CD4-positive, alpha-beta T cell treated with Interleukin-17A for 4 hours (primary cell): ENCODE data around the gene AANAT.

Experiments
- DNase-seq: peaks from one replicate; pipeline ENCODE4 v3.0.0-alpha.2; 2020; ENCODE audit warnings: mixed read lengths

AANAT gene

DNA sequence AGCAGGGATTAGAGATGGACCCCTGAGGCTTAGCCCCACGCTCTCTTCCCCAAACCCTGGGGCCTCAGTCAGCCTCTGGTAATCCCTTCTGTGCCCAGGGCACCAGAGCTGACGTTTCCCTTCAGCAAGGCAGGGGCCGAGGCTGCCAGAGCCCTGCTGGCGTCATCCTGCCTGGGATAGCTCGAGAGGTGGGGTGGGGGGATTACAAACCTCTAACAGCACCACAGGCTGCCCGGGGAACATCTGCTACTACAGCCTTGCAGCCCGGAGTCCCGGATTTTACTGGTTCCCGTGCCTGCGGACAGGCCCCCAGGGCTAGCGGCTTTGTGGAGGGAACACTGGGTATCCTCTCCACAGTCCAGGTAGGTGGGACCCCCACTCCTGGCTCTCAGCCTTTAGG lies at the start of gene AANAT:
Gene AANAT, plus strand, starts transcription at position 238 of the 400 bp plus-strand sequence. CDS start 1,144 bp downstream, outside the sequence.
- DNase-seq = no peak

DNA sequence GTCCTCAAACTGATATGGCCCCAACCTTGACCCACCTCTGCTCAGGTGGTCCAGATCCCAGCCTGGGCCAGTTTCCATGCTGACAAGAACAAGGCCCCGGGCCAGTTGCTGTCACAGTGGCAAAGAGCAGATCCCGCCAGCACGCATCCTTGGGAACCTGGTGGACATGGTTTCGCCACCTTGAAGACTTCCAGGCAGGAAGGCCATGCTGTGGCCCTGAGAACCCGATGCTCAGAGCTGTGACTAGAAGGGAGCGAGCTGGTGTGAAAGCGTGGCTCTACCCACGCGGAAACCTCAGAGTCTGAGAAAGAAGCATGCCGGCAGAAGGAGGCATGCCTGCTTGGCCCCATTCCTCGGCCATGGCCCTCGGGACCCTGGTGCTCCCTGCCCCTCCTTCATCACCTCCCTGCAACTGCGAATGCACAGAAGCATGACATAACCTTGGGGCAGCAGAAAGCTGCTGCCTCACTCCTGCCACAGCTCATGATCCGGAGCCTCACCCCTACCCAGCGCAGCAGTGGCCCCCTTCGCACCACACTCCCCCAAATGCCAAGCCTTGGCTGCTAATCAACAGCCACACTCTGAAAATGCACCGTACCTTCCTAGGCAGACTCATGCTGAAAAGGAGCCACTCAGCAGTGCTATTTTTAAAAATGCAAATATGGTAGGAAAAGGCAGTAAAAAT lies 47.7 kb upstream of the AANAT start:
- DNase-seq = no peak

DNA sequence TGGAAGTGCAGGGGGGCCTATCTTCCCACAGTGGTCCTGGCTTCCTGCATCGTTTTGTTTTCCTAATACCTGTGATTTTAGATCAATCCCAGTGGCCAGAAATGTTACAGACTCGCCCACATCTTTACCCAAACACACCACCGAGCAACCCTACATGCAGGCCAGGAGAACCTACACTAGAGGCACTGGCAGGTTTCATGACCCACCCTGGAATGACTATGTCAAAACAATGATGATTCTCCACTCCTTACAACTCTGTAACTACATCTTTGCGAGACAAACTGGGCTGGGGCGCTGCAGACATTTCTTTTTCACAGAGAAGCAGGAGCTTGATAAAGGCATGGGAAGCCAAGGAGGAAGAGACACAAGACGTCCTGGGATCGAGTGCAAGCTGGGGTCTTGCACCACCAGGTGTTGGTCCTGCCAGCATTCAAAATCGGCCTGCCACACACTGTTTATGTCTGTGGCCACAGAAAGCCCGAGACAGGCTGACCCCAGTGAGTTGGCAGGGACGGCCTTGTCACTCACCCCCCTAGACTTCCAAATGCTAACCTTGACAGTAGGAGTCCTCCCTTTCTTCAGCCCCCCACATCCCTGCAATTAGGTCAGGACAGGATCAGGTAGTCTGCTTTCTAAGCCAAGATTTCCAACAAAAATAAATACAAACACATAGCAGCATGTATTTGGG lies 46.9 kb upstream of the AANAT start:
- no peak for DNase-seq

DNA sequence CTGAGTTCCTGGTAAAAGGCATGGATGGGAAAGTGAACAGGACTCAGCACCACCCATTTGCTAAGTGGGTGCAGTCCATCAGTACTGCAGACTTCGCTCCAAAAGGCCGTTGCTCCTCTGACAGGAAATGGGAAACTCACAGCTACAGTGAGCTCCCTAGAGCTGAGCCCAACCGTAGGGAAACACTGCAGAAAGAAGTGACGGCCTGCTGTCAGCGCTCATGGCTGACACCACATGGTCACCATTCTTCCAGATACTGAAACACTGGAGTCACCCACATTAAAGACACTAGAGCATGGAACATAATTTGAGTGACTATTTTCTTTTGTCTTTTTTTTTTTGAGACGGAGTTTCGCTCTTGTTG lies 46.4 kb upstream of the AANAT start:
- no peak for DNase-seq

DNA sequence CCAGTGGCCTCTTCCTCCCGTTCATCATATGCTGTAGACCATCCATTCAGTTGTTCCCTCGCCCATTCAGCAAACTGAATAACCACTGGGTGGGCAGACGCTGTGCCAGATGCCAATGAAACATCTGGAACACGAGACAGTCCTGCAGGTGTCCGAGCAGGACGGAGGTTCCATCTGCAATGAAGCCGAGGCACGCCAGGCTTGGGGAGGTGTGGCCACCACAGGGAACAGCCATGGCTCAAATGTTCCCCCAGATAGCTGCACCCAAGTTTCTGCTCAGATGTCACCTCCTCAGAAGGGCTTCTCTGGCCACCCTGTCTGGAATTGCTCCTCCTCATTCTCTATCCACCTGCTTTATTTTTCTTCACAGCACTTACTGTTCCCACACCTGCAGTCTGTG lies 45.0 kb upstream of the AANAT start:
- DNase-seq = no peak

DNA sequence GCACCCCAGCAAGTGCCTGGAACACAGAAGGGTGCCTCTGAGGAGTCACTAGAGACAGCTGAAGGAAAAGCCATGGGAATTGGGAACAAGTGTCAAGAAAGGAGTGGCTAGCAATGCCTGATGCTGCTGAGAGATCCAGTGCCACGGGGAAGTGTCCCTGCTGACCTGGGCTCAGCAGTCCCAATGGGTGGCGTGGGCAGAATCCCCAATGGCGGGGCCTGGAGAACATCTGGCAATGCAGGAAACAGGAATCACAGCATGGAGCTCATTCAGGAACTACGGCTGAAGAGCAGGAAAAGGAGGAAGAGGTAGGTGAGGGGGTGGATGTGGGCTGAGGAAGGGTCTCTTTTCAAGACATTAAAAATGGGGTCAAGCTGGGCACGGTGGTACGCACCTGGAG lies 44.5 kb upstream of the AANAT start:
- no peak for DNase-seq

DNA sequence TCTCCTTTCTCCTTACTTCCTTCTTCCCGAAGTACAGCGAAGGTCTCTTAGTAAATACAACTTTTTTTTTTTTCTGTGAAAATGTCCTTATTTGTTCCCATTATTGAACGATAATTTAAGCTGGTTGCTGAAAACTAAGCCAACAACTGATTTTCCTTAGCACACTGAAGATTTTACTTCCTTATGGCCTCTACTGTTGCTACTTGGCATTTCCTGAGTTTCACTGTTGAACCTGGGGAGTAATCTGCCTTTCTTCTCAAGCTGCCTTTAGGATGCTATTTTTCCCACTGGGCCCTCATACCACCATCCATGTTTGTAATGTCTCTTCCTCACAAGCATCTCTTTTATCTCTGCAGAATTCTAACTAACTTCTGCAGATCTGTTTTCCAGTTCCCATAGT lies 40.5 kb upstream of the AANAT start:
- no peak for DNase-seq

DNA sequence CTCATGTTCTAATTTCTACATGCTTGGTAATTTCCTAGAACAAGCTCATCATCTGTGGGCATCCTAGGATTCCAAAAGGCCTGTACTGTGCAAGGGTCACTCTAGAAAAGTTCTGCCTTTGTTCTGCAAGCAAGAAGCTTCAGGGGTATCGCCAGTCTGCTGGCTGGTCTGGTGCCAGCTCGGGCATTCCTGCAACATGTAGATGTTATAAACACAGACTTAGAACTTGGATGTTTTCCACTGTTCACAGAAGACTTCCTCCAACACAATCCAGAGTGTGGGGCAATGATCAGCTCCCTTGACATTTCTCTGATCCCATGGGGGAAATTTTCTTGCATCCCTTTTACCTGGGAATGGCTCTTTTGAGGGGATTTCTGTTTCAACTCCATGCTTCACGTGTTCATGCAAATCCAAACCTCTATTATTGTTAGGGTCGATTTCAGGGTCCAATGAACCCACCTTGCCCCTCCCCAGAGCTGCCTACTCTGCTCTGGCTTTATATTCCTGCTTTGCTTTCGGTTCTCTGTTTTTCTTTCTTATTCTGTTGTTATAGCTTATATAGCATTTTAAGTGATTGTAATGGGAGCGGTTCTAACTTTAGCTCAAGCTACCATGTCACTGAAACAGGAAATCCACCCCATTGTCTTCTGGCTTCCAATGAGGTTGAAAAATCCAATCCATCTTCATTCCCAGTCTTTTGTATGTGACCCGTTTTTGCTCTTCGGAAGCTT lies 39.7 kb upstream of the AANAT start:
- DNase-seq = no peak

DNA sequence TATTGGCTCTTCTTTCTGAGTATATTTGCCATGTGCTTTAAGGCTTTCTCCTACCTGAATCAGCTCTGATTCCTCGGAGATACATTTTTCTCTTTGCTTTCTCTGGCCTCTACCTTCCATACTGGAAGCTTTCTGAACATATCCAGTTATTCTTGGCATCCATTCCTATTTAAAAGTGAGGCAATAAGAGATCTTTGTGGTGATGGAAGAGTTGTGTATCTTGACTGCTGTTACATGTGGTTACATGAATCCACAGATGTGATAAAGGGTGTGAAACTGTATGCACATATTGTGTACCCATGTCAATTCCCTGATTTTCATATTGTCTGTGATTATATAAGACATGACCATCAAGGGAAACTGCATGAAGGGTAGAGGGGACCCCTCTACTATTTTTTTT lies 38.9 kb upstream of the AANAT start:
- no peak for DNase-seq

DNA sequence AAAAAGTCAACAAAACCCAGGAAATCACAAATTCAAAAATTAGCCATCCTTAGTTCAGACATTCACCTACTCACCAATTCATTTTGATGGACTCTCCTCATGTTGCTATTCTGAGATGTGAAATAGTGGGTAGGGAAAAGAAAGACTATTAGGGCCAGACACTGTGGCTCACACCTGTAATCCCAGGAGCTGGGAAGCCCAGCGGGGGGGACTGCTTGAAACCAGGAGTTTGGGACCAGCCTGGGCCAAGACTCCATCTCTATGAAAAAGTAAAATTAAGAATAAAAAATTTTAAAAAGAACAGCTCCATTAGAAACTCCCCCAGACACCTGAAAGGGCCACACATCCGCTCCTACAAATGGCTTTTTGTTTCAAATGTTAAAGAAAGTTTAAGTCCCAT lies 35.9 kb upstream of the AANAT start:
- DNase-seq = no peak

DNA sequence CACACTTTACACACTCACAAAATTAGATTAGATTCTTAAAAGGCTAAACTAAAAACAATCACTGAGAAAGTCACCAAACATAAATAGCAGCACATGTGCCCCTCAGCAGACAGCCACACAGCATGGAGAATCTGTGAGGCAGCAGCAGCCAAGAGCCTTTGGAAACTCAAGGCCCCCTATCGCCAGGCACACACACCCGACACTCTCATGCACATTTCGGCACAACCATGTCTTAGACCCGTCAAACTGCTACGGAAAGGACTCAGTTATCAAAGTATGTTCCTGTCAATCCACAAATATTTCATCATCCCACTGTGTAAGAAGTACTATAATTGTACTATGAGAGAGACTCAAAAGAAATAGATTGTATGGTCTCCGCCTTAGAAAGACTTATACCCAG lies 35.4 kb upstream of the AANAT start:
- DNase-seq = no peak

DNA sequence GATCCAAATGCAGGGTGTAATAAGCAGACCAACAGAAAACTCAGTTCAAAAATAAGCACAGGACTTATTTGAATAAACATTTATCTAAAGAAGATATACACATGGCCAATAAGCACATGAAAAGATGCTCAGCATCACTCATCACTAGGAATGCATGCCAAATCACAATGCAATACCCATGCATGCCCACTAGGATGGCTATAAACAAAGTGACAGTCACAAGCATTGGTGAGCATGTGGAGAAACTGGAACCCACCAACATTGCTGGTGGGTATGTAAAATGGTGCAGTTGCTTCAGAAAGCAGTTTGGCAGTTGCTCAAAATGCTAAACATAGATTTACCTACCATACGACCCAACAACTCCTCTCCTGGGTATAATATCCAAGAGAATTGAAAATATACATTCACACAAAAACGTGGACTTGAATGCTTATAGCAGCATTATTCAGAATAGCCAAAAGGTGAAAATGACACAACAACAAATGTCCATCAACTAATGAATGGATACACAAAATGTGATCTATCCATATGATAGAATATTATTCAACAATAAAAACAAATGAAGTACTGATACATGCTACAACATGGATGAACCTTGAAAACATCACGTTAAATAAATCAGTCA lies 34.6 kb upstream of the AANAT start:
- DNase-seq = no peak

DNA sequence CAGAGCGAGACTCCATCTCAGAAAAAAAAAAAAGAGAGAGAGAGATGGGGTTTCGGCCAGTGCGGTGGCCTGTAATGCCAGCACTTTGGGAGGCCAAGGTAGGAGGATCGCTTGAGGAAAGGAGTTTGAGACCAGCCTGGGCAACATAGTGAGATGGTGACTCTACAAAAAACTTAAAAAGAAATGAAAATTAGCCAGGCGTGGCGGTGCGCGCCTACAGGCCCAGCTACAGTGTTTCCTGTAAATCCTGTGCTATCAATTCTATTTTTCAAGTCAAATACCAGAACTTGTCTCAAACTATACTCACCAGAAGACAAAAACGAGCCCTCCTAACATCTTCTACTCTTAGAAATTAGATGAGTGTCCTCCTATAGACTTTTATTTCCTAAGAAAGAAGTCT lies 33.7 kb upstream of the AANAT start:
- no peak for DNase-seq

DNA sequence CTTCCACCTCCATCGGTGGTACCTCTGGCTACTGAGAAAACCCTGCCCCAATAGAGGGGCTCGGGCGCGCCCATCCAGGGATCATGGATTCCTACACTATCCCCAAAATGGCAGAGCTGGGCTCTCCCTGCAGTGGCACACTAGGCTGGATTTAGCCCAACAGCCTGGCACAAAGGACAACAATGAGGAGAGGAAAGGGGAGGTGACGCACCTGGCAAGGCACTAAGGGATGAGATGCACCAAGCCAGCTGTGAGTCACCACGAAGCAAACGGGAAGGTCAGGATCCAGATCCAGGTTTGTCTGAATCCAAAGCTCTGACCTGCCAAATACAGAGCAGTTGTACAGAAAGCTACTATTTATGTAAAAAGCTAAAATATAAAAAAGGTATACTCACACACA lies 32.5 kb upstream of the AANAT start:
- DNase-seq = no peak

DNA sequence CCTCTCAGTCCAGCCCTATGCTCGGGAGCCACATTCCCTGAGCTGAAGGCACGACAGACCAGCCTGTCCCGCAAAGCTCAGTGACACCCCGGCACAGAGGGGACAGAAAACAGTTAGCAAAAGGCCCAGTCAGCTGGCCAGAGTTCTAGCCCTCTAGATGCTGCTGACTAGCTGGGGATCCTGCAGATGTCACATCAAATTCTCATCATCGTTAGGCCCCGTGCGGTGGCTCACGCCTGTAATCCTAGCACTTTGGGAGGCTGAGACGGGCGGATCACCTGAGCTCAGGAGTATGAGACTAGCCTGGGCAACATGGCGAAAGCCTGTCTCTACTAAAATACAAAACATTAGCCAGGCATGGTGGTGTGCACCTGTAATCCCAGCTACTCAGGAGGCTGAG lies 31.7 kb upstream of the AANAT start:
- DNase-seq = no peak

DNA sequence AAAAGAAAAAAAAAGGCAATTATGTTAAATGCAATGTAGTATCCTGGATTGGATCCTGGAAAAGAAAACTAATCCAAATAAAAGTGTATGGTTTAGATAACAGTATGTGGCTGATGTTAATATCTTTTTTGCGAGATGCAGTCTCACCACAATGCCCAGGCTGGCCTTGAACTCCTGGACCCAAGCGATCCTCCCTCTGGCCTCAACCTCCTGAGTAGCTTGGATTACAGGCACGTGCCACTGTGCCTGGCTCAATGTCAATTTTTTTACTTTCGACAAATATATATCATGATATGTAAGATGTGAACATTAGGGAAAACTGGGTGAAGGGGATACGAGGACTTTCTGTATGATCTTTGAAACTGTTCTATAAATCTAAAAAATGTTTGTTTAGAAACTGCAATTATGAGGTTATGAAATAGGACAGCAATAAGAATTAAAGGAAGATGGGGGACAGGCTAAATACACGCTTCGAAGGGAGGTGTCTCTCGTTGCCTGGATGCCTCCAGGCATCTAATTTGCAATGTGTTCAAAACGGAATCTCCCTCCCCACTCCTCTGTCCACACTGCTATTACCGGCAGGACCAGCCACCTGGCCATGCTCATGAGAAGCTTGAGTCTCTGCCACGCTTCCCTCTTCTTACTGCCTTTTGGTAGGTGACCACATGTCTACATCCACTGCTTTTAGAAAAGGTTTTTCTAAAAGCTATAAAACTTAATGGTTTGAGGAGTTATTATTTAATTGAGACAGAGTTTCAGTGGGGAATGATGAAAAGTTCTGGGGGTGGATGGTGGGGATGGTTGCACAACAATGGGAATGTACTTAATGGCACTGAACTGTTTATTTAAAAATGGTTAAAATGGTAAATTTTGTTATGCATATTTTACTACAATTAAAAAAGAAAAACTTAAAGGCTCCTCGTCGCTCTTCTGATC lies 29.7 kb upstream of the AANAT start:
- DNase-seq = no peak

DNA sequence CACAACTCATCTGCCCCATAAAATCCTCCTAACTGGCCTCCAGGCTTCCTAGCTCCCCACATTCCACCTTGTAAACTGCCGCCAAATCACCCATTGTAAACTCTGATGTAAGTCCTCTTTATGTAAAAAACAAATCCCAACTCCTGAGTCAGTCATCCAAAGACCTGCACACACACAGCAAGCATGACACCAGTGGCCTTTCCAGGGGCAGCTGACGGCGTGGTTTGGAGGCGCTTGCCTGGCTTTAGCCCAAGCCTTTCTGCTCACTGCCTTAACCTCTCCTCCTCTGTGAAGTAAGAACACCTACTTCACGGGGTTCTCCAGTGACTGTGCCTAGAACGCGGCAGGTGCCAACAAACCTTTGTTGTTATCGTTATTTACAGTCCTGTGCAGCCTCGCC lies 28.5 kb upstream of the AANAT start:
- DNase-seq = no peak

DNA sequence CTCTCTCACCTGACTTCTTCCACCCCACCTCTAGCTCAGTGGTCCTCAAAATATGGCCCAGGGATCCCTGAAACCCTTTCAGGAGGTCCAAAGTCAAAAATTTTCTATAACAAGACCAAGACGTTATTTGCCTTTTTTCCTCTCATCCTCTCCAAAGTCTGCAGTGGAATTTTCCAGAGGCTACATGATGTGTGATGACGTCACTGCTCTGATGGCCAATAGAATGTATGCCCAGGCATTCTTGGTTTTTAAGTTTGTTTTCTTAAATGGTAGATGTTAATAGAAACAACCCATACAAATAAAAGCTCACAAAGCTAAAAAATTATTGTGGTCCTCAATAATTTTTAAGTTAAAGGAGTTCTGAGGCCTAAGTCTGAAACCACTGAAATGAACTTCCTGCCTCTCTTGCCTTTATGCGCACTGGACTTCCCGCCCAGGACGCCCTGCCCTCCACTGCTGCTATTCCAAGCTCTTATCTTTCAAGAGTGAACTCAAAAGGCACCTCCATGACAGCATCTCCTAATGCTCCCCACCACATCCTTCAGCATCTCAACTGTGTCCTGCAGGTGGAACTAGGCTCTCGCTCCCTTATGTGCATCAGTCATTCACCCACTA lies 28.0 kb upstream of the AANAT start:
- no peak for DNase-seq

DNA sequence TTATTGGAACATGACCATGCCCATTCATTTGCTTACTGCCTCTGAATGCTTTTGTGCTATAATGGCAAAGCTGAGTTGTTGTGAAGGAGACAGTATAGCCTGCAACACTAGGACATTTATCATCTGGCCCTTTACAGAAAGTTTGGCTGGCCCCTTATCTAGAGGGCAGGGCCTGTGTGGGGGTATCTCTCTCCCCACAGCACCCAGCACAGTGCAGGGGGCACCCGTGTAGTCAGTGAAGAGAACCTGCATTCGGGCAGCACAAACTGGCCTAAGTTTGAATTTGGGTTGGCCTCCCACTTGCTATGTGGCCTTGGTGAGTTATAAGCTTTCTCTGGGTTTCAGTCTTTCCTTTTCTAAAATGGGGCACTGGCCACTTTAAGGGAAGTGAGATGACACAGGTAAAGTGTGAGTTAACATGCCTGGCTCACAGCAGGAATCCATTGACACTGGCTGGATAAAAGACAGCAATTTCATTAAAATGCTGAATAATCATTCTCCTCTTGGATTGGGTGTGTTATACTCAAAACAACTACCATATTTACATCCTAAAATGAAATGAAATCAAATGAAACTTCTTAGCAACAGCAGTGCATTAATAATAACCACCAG lies 26.5 kb upstream of the AANAT start:
- DNase-seq = no peak

DNA sequence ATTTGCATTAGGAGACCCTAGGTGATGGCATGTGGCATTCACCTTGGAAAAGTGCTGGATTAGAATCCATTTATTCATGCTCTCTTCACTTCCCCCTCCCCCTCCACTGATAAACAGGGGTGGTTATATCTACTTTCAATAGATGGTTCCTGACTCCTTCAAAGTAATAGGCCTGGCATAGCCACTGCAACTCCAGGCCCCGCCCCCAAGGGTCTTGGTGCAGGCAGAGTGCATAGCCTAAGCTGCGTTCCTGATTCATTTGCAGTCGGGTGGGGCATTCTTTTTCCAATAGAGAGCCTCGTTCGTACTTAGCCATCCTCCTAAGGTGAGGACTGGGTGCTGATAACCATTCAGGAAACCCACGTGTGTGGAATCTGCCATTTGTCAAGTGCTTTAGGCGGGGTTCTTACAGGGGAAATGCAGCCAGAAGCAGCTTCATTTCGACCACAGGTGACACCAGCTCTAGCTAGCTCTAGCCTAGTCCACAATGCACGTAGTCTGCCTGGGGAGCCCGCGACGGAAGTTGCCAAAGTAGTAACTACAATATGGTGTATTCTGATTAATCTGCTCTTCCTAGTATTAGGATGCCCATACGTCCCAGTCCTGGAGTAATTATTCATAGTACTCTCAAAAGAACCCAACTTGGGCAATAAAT lies 25.6 kb upstream of the AANAT start:
- no peak for DNase-seq
